HepG2 (cell line): ENCODE measurements around the gene C14orf93. TPM values are rescaled to one million over a fixed set of nuclear protein-coding genes. Genes with fewer than 3 reads are reported as not detected.

Experiments
- DR1 ChIP-seq: sonication (generic); formaldehyde crosslinking; IDR thresholded peaks from 2 replicates; pipeline ENCODE4 v1.8.0; 2021; ENCODE audit warnings: mild to moderate bottlenecking, missing genetic modification reagents, inconsistent platforms
- HNRNPLL ChIP-seq: fragments of 200-400 bp; formaldehyde crosslinking; IDR thresholded peaks from 2 replicates; pipeline ENCODE4 v1.6.1; 2017; ENCODE audit warnings: mild to moderate bottlenecking, low read depth, low read length; ENCODE audit not compliant: poor library complexity, severe bottlenecking
- IKZF5 ChIP-seq: IDR thresholded peaks from 2 replicates; pipeline ENCODE4 v1.6.1; 2018; ENCODE audit warnings: missing genetic modification reagents, mild to moderate bottlenecking, missing compliant biosample characterization
- IRF2 ChIP-seq: IDR thresholded peaks from 2 replicates; pipeline ENCODE4 v1.6.1; 2018; ENCODE audit warnings: missing genetic modification reagents, missing compliant biosample characterization
- MATR3 ChIP-seq: sonication (generic); formaldehyde crosslinking; IDR thresholded peaks from 2 replicates; pipeline ENCODE4 v1.4.0; 2020; ENCODE audit warnings: missing genetic modification reagents
- SIN3A ChIP-seq: IDR thresholded peaks from 2 replicates; pipeline ENCODE4 v1.6.1; 2011; ENCODE audit warnings: low read depth, mild to moderate bottlenecking, control low read depth, low read length, borderline replicate concordance
- SNAI1 ChIP-seq: sonication (generic); formaldehyde crosslinking; IDR thresholded peaks from 2 replicates; pipeline ENCODE4 v1.5.0; 2020; ENCODE audit warnings: mild to moderate bottlenecking, missing genetic modification reagents, borderline replicate concordance
- SNRNP70 ChIP-seq: fragments of 200-400 bp; formaldehyde crosslinking; IDR thresholded peaks from 2 replicates; pipeline ENCODE4 v1.6.1; 2017; ENCODE audit warnings: mild to moderate bottlenecking, low read depth, low read length, moderate library complexity
- SP1 ChIP-seq, 2 experiments: fragments of 450-650 bp in 1 of 2; sonication (generic) in 1 of 2; formaldehyde crosslinking in 1 of 2; IDR thresholded peaks; 2 replicates each; pipeline versions ENCODE4 v1.4.0 to v1.6.1; 2016 to 2020; ENCODE audit warnings: missing genetic modification reagents in 1 of 2
- XBP1 ChIP-seq: sonication (generic); formaldehyde crosslinking; IDR thresholded peaks from 2 replicates; pipeline ENCODE4 v1.5.0; 2020; ENCODE audit warnings: missing genetic modification reagents
- ZEB1 ChIP-seq: IDR thresholded peaks from 2 replicates; pipeline ENCODE4 v1.6.1; 2012; ENCODE audit warnings: mild to moderate bottlenecking, low read depth, inconsistent platforms; ENCODE audit not compliant: insufficient replicate concordance
- ZNF432 ChIP-seq: sonication (generic); formaldehyde crosslinking; IDR thresholded peaks from 2 replicates; pipeline ENCODE4 v1.5.0; 2020; ENCODE audit warnings: missing genetic modification reagents, mild to moderate bottlenecking, borderline replicate concordance
- ZNF451 ChIP-seq: sonication (generic); formaldehyde crosslinking; IDR thresholded peaks from 2 replicates; pipeline ENCODE4 v1.5.0; 2020; ENCODE audit warnings: mild to moderate bottlenecking, missing genetic modification reagents
- ZNF678 ChIP-seq: sonication (generic); formaldehyde crosslinking; IDR thresholded peaks from 2 replicates; pipeline ENCODE4 v1.4.0; 2020; ENCODE audit warnings: mild to moderate bottlenecking, missing genetic modification reagents
- ZNF761 ChIP-seq: sonication (generic); formaldehyde crosslinking; conservative IDR thresholded peaks from 2 replicates; pipeline ENCODE4 v1.4.0; 2020; ENCODE audit warnings: mild to moderate bottlenecking, missing genetic modification reagents
- ZNF841 ChIP-seq: sonication (generic); formaldehyde crosslinking; IDR thresholded peaks from 2 replicates; pipeline ENCODE4 v1.8.1; 2023; ENCODE audit warnings: missing genetic modification reagents, borderline replicate concordance
- polyA plus RNA-seq, 8 experiments: library from polyadenylated mRNA; depleted of rRNA in 3 of 8; stranded (reverse) in 7 of 8; unstranded in 1 of 8; fragments of >200 nt; fragmentation: Illumina TruSeq in 4 of 8; extraction: Trizol in 4 of 8; gene quantifications; 2 replicates each; pipeline versions ENCODE4 v1.2.1 to v1.2.3, GENCODE V29; 2011 to 2016; ENCODE audit warnings: low read depth in 4 of 8, missing spikeins in 1 of 8, mixed read lengths in 1 of 8; ENCODE audit not compliant: insufficient read depth in 1 of 8
- total RNA-seq, 5 experiments: library from RNA; depleted of rRNA; stranded (reverse); fragments of >200 nt; fragmentation: Illumina TruSeq; extraction: Trizol; gene quantifications; 2 replicates each; pipeline ENCODE4 v1.2.3, GENCODE V29; 2016; ENCODE audit warnings: low read depth in 1 of 5
- TF ChIP-seq, protein P1 (sequence below): sonication (generic); formaldehyde crosslinking; IDR thresholded peaks from 2 replicates; pipeline ENCODE4 v1.8.1; 2023; ENCODE audit warnings: missing genetic modification reagents, inconsistent platforms, borderline replicate concordance
- TF ChIP-seq, protein P2 (sequence below): sonication (generic); formaldehyde crosslinking; conservative IDR thresholded peaks from 2 replicates; pipeline ENCODE4 v1.4.0; 2020; ENCODE audit warnings: missing genetic modification reagents

The C14orf93 gene
- total and polyA plus RNA-seq, 2 of the 13 experiments (the other 11 are each of a cell fraction or from before 2014, with no cell fraction given): 11.4 to 22.5 TPM

DNA sequence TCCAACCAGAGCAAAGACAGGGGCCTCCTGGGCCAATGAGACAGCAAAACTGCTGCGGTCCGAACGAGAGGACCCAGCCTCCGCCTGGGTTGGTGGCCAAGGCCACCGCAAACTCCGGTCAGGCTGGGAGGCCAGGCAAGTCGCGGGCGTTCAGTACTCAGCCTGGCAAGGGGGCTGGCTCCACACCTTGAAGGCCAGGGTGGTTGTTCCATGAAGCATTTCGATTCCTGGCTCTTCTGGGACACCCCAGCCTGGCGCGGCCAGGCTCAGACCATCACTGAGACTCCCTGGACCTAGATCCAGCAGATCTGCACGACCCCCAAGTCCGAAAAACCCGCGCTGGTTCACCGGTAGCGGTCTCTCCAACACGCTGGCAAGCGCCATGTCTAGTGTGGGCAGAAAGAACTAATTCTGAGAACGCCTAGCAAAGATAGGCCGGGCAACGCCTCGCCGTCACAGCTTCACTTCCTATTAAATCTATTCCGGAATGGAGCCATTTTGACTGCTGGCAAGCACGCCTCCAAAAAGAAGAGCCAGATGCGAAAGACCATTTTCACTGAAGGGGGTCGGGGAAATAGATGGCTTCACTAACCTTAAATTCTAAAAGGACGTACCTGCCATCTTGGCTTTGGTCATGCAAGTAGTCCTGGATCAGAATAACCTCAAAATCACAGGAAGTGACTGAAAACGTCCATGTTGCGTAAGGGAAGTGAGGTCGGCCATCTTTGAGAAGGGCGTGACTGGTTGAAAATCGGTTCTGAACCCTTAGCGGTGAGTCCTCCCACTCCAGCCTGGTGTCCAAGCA is 24.8 kb upstream of the C14orf93 start, which contains the start of gene PSMB5 (continued):
- TF ChIP-seq, protein P1, sequence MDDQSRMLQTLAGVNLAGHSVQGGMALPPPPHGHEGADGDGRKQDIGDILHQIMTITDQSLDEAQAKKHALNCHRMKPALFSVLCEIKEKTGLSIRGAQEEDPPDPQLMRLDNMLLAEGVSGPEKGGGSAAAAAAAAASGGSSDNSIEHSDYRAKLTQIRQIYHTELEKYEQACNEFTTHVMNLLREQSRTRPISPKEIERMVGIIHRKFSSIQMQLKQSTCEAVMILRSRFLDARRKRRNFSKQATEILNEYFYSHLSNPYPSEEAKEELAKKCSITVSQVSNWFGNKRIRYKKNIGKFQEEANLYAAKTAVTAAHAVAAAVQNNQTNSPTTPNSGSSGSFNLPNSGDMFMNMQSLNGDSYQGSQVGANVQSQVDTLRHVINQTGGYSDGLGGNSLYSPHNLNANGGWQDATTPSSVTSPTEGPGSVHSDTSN: peak; percentile 90; the same call in 1 of the 2 replicates
- TF ChIP-seq MATR3 (CRISPR knock-in tag): no peak
- TF ChIP-seq, protein P2, sequence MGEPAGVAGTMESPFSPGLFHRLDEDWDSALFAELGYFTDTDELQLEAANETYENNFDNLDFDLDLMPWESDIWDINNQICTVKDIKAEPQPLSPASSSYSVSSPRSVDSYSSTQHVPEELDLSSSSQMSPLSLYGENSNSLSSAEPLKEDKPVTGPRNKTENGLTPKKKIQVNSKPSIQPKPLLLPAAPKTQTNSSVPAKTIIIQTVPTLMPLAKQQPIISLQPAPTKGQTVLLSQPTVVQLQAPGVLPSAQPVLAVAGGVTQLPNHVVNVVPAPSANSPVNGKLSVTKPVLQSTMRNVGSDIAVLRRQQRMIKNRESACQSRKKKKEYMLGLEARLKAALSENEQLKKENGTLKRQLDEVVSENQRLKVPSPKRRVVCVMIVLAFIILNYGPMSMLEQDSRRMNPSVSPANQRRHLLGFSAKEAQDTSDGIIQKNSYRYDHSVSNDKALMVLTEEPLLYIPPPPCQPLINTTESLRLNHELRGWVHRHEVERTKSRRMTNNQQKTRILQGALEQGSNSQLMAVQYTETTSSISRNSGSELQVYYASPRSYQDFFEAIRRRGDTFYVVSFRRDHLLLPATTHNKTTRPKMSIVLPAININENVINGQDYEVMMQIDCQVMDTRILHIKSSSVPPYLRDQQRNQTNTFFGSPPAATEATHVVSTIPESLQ: peak; percentile 88; the same call in 1 of the 2 replicates
- peak; percentile 91; the same call in 1 of the 2 replicates for TF ChIP-seq ZNF678 (CRISPR knock-in tag)
- TF ChIP-seq SP1 (IDR thresholded peaks at IDR 0.05): no peak
- TF ChIP-seq SP1 (CRISPR knock-in tag; IDR thresholded peaks at IDR 0.05): peak; percentile 72
- TF ChIP-seq XBP1 (CRISPR knock-in tag): no peak; the same call in 1 of the 2 replicates
- TF ChIP-seq ZNF432 (CRISPR knock-in tag): no peak
- TF ChIP-seq ZEB1: peak; percentile 93
- peak; percentile 96 for TF ChIP-seq IKZF5
- TF ChIP-seq SNRNP70: no peak
- peak; percentile 53; the same call in 1 of the 2 replicates for TF ChIP-seq ZNF451 (CRISPR knock-in tag)
- TF ChIP-seq HNRNPLL: peak; percentile 93
- peak; percentile 99 for TF ChIP-seq SNAI1 (CRISPR knock-in tag)
- no peak for TF ChIP-seq ZNF841 (CRISPR knock-in tag)
- TF ChIP-seq SIN3A: peak; percentile 29; the same call in 1 of the 2 replicates
- TF ChIP-seq IRF2: peak; percentile 95
- peak; percentile 87; the same call in 1 of the 2 replicates for TF ChIP-seq ZNF761 (CRISPR knock-in tag)
- no peak; the same call in 1 of the 2 replicates for TF ChIP-seq DR1 (CRISPR knock-in tag)
